ENCODE results near the gene DDRGK1. TPM values are rescaled to one million over a fixed set of nuclear protein-coding genes. Genes with fewer than 3 reads are reported as not detected.

DDRGK1 gene
- total RNA-seq, 2 donors from 2014 or later = 60.9 to 90.9 TPM

DNA sequence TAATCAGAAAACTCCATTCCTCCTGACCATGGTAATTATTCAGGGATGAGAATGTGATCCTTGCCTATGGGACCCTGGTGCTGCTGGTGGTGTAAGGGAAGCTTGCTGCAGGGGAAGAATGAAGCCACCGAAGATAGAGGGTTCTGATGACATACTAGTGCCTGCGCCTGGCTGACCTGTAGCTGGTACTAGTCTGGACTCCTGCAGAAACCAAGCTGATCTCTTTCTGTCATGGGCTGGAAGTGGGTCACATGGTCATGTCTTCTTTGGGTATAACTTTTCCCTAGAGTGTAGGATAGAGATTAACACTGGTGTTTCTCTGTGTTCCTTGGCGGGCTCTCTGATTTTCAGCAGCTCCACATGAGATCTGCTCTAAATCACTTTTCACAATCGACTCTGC, 43.2 kb upstream of the DDRGK1 start:
- no peaks in the 10 kb centered on the region for H3K27me3 ChIP-seq (replicated peaks; ENCODE audit: insufficient read depth)
- peaks cover 7 to 18% of the 10 kb centered on the region in 2 donors for H3K4me1 ChIP-seq (ENCODE audit: control insufficient read depth in 1 of 2, low read depth in 2 of 2)
- no peak for DNase-seq (ENCODE audit: low spot score)
- H3K4me3 ChIP-seq = no peak overlapping the region
- H3K27ac ChIP-seq = no peak overlapping the region
- no peak for TF ChIP-seq CTCF (IDR thresholded peaks at IDR 0.05)
- H3K36me3 ChIP-seq = peaks cover 10% of the 10 kb centered on the region
- H3K9me3 ChIP-seq = no peaks in the 10 kb centered on the region
- no peak for ATAC-seq (ENCODE audit: insufficient number of reproducible peaks, low FRiP score, low read depth)

- ATAC-seq (ENCODE audit: insufficient number of reproducible peaks, low FRiP score, low read depth) = no peak
- H3K27me3 ChIP-seq (replicated peaks; ENCODE audit: insufficient read depth) = no peaks in the 10 kb centered on the region
Observed at GRCh38 chr20:3246682-3247081, 42.2 kb upstream of the DDRGK1 start.

DNA sequence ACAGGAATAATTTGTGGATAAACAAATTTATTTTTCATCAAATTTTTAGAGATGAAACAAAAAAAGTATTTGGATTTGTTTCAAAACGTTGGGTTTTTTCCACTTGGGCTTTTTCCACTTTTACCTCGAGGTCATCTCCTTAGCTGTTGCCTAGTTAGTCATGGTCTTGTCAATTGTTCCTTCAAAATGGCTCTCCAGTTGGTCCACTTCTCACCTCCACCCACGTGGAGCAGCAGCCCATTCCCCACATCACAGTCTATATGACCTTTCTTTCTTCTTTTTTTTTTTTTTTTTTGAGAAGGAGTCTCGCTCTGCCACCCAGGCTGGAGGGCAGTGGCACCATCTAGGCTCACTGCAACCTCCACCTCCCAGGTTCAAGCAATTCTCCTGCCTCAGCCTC, 41.2 kb upstream of the DDRGK1 start:
- Histone ChIP-seq H3K4me3 (no peak overlapping the region), H3K36me3 (no peaks in the 10 kb centered on the region), H3K27ac (no peak overlapping the region), H3K27me3 (replicated peaks; ENCODE audit: insufficient read depth) (no peaks in the 10 kb centered on the region), H3K4me1 (ENCODE audit: control insufficient read depth in 1 of 2, low read depth in 2 of 2) (peaks cover 7 to 18% of the 10 kb centered on the region in 2 donors), H3K9me3 (no peaks in the 10 kb centered on the region)
- ATAC-seq (ENCODE audit: insufficient number of reproducible peaks, low FRiP score, low read depth) (no peak), DNase-seq (ENCODE audit: low spot score) (no peak)
- no peak for TF ChIP-seq CTCF (IDR thresholded peaks at IDR 0.05)

More at GRCh38 chr20:3246682-3247081, 42.2 kb upstream of the DDRGK1 start:
- DNase-seq (ENCODE audit: low spot score) = no peak
- peaks cover 7 to 18% of the 10 kb centered on the region in 2 donors for H3K4me1 ChIP-seq (ENCODE audit: control insufficient read depth in 1 of 2, low read depth in 2 of 2)
- H3K36me3 ChIP-seq = peaks cover under 1% of the 10 kb centered on the region
- H3K4me3 ChIP-seq = no peak overlapping the region
- no peak overlapping the region for H3K27ac ChIP-seq
- no peak for TF ChIP-seq CTCF (IDR thresholded peaks at IDR 0.05)
- no peaks in the 10 kb centered on the region for H3K9me3 ChIP-seq

- Histone ChIP-seq H3K27me3 (replicated peaks; ENCODE audit: insufficient read depth) (no peaks in the 10 kb centered on the region), H3K9me3 (no peaks in the 10 kb centered on the region), H3K27ac (no peak overlapping the region), H3K36me3 (no peaks in the 10 kb centered on the region), H3K4me1 (ENCODE audit: control insufficient read depth in 1 of 2, low read depth in 2 of 2) (peaks cover 7 to 19% of the 10 kb centered on the region in 2 donors), H3K4me3 (no peak overlapping the region)
- DNase-seq (ENCODE audit: low spot score) (no peak), ATAC-seq (ENCODE audit: insufficient number of reproducible peaks, low FRiP score, low read depth) (no peak)
- TF ChIP-seq CTCF (IDR thresholded peaks at IDR 0.05) = no peak
Observed at GRCh38 chr20:3245156-3245555, 40.7 kb upstream of the DDRGK1 start.

GRCh38 chr20:3244613-3245012, 40.1 kb upstream of the DDRGK1 start:
- Histone ChIP-seq H3K27ac (no peak overlapping the region), H3K36me3 (no peaks in the 10 kb centered on the region), H3K4me3 (no peak overlapping the region), H3K27me3 (replicated peaks; ENCODE audit: insufficient read depth) (no peaks in the 10 kb centered on the region), H3K9me3 (no peaks in the 10 kb centered on the region), H3K4me1 (ENCODE audit: control insufficient read depth in 1 of 2, low read depth in 2 of 2) (peaks cover 7 to 25% of the 10 kb centered on the region in 2 donors)
- ATAC-seq (ENCODE audit: insufficient number of reproducible peaks, low FRiP score, low read depth) (no peak), DNase-seq (ENCODE audit: low spot score) (no peak)
- no peak for TF ChIP-seq CTCF (IDR thresholded peaks at IDR 0.05)
